ENCODE results near the gene RNF186. TPM values are rescaled to one million over a fixed set of nuclear protein-coding genes. Genes with fewer than 3 reads are reported as not detected.

Gene RNF186
- polyA plus RNA-seq, 1 experiment = not detected

- Histone ChIP-seq H3K4me3 (ENCODE audit: low read depth, low read length) (no peak overlapping the region; the same call in 1 of the 2 replicates), H3K36me3 (ENCODE audit: control insufficient read depth, insufficient read depth, low read length) (no peaks in the 10 kb centered on the region; the same call in 1 of the 2 replicates), H3K27me3 (ENCODE audit: control insufficient read depth, insufficient read depth, low read length) (no peaks in the 10 kb centered on the region)
- ChIA-PET CTCF (interaction anchor here (0.8 to 2.1 kb wide), 6 partner anchors 9 to 84 kb away, joined by 3 to 11 read pairs (median 4); partner anchors contain the start of gene OTUD3), POLR2A (no interaction called here)
- no peak for DNase-seq (ENCODE audit: low read depth)
- no peak for TF ChIP-seq CTCF (IDR thresholded peaks at IDR 0.05; ENCODE audit: insufficient read depth, low read depth, low read length)
Measured at GRCh38 chr1:19798486-19799229, 16.4 kb downstream of the RNF186 start.

GRCh38 chr1:19797827-19798226, 17.3 kb downstream of the RNF186 start:
- no peak for DNase-seq (ENCODE audit: low read depth)
- no peak overlapping the region for H3K4me3 ChIP-seq (ENCODE audit: low read depth, low read length)
- TF ChIP-seq CTCF (IDR thresholded peaks at IDR 0.05; ENCODE audit: insufficient read depth, low read depth, low read length) = no peak
- H3K36me3 ChIP-seq (ENCODE audit: control insufficient read depth, insufficient read depth, low read length) = peaks cover 3% of the 10 kb centered on the region; the same call in 1 of the 2 replicates
- CTCF ChIA-PET = interaction anchor here (0.8 to 2.1 kb wide), 6 partner anchors 8 to 84 kb away, joined by 3 to 11 read pairs (median 4); partner anchors contain the start of gene OTUD3
- no peaks in the 10 kb centered on the region for H3K27me3 ChIP-seq (ENCODE audit: control insufficient read depth, insufficient read depth, low read length)
- POLR2A ChIA-PET = no interaction called here

- ChIA-PET POLR2A (no interaction called here), CTCF (interaction anchor here (1.6 kb wide), 1 partner anchor 79 kb away, joined by 3 read pairs; no protein-coding TSS in a partner anchor)
Measured at GRCh38 chr1:19794583-19794982, 20.5 kb downstream of the RNF186 start.

GRCh38 chr1:19793360-19794046, 21.6 kb downstream of the RNF186 start:
- no peak for TF ChIP-seq CTCF (IDR thresholded peaks at IDR 0.05; ENCODE audit: insufficient read depth, low read depth, low read length)
- H3K27me3 ChIP-seq (ENCODE audit: control insufficient read depth, insufficient read depth, low read length) = no peaks in the 10 kb centered on the region
- ChIA-PET POLR2A (no interaction called here), CTCF (interaction anchor here (1.1 to 1.6 kb wide), 2 partner anchors 26 to 78 kb away, joined by 3 read pairs; no protein-coding TSS in a partner anchor)
- peaks cover 3% of the 10 kb centered on the region; the same call in 1 of the 2 replicates for H3K36me3 ChIP-seq (ENCODE audit: control insufficient read depth, insufficient read depth, low read length)
- no peak overlapping the region for H3K4me3 ChIP-seq (ENCODE audit: low read depth, low read length)
- no peak for DNase-seq (ENCODE audit: low read depth)

More at GRCh38 chr1:19794583-19794982, 20.5 kb downstream of the RNF186 start:
- no peak for TF ChIP-seq CTCF (IDR thresholded peaks at IDR 0.05; ENCODE audit: insufficient read depth, low read depth, low read length)
- peaks cover 3% of the 10 kb centered on the region; the same call in 1 of the 2 replicates for H3K36me3 ChIP-seq (ENCODE audit: control insufficient read depth, insufficient read depth, low read length)
- no peak for DNase-seq (ENCODE audit: low read depth)
- H3K4me3 ChIP-seq (ENCODE audit: low read depth, low read length) = no peak overlapping the region
- H3K27me3 ChIP-seq (ENCODE audit: control insufficient read depth, insufficient read depth, low read length) = no peaks in the 10 kb centered on the region

All from BJ (cell line).